ENCODE measurements around the gene KRT31.
"Not testable (repeated sequence)": the region's sequence is repeated elsewhere in the genome, so short reads cannot be mapped to it uniquely, and the experiment has no call there.

The KRT31 gene

GRCh38 chr17:41417127-41417526 lies 19.7 kb upstream of the KRT31 start:
- DNase-seq = no peak

DNA sequence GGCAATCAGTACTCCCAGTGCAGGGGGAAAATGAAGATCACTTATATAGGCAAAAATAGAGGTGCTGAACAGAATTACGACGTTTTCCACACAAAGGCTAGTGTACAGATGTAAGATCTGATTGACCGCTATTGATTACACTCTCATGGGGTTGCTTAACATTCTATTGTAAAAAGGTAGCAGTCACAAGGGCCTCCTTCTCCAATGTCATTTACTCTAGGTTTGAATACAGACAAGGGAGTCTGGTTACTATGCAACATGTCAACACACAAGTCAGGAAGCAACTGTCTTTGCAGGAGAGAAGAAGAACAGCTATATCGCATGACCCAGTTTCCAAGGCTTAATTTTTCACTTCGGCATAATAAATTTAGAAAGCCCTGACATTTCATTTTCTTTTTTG lies 19.1 kb upstream of the KRT31 start:
- DNase-seq = no peak

DNA sequence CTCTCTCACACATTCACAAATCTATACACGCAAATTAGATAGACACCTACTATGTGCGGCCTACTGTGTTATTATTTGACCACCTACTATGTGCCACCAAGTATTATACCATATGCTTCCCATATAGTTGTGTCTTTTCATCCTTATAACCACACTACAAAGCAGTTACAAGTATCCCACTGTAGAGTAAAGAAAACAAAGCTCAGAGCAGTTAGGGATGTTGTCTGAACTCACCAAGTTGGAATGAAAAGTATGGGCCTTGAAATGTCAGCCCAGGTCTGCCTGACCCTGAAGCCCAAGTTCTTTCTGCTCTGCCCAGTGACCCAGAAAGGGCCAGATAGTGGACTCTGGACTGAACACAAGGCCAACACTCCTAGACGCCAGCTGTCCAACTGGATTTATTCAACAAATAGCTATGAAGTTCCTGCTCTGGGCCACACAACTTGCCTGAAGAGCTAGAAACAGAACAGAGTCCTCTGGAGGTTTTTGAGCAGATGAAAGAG lies 18.5 kb upstream of the KRT31 start:
- no peak for DNase-seq

- DNase-seq = no peak
These were observed 18.0 kb upstream of the KRT31 start for GRCh38 chr17:41415411-41415810.

DNA sequence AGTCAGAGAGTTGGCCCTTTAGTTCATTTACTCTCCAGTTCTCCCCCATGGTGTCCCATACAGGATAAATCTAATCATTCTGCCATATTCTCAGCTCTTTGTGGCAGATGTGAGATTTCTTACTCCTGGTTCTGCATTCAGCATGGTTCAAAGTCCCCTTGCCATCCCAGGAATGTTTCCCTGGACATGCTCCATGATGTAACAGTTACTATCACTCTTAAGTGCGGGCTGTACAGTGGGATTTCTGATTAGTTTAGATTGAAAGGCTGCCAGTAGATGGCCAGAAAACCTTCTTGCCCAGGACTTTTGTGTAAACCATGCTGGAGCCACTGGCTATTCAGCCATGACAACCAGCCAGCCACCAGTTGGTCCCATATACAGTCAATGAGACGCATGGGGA lies 16.6 kb upstream of the KRT31 start:
- DNase-seq = no peak

DNA sequence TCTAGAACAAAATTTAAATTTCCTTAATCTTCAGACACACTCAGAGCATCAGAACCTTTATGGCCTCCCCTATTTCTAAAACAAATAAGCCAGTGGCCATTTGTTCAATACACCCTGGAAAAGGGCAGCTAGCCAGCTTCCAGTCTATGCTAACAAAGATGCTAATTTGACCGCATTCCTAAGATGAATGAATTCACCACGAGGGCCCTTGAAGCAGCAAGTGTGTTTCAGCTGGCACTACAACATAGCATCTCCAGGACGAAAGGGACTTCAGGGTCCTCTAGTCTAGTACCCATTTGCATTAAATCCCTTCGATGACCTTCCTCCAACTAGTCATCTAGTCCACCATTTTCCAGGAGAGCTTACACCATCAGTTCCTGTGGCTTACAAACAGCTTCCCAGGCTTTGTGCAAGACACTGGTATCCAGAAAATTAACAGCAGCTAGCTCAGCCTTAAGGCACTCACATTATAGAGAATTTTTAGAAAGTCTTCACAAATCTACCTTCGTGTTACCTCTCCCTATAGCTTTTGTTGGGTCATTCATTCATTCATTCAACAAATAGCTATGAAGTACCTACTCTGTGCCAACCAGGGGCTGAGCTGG lies 16.0 kb upstream of the KRT31 start:
- no peak for DNase-seq

DNA sequence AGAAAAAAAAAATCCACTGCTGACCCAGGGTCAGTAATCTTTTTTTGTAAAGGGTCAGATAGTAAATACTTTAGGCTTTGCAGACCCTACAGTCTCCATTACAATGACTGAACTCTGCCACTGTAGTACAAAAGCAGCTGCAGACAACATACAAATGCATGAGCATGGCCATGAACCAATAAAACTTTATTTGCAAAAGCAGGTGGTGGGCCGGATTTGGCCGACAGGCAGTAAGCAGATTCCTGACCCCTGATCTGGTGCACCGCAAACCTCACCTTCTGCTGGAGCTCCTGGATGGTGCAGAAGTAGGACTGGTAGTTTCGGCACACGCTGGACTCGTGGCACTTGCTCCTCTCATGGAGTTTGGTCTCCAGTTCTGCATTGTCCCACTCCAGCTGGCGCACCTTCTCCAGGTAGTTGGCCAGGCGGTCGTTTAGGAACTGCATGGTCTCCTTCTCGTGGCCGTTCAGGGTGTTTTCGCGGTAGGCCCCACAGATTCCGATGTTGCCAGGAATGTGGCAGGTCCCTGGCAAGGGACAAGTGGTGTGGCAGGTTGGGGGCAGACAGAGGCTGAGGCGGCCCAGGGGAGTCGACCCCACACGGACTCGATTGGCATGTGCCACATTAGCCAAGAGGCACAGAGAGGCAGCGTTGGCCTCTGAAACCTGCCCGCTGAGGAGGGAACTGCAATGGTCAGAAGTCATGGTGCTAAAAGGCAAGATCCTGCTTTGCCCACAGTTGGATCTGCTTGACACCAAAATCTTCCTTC lies 13.8 kb upstream of the KRT31 start:
- DNase-seq = no peak

DNA sequence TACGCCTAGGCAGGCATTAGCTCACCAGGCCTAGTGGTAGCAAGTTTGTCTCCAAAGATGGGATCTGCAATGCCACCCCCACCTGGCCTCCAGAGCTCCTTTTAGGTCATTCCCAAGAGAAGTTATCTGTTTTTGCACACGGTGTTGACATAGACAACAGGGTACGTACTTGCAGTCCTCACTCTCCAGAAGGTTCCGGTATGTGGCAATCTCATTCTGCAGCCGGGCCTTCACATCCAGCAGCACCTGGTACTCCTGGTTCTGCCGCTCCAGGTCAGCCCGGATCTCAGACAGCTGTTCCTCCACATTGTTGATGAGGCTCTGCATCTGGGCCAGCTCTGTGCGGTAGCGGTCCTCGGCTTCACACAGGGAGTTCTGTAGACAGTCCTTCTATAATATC lies 9.8 kb upstream of the KRT31 start:
- no peak for DNase-seq

- no peak for DNase-seq
These were observed 8.8 kb upstream of the KRT31 start for GRCh38 chr17:41406205-41406604.

GRCh38 chr17:41404024-41404671 lies 6.7 kb upstream of the KRT31 start:
- no peak for DNase-seq

DNA sequence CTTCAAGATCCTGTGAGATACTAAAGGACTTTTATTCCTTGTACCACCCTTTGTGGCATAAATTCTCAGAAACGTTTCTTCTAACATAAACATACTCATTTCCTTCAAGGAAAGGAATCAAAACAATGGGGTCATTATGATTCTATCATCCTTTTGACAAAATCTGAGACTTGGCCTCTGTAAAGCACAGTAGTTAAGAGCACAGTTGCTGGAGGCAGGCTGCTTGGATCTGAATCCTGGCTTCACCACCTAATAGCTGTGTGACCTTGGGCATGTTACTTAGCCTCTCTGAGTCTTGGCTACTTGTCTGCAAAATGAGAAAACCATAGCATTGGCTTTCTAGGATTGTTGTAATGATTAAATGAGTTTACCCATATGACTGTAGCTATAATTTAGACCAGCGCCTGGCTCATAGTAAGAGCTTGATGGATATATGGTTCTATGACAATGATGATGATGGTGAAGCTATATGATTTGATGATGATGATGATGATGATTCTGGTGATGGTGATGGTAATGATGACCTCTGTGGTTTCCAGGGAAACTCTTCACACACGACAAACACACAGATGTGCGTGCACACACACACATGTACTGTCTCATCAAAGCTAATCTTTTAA lies 6.1 kb upstream of the KRT31 start:
- no peak for DNase-seq

GRCh38 chr17:41402161-41402560 lies 4.8 kb upstream of the KRT31 start:
- no peak for DNase-seq

- no peak for DNase-seq
These were observed 1.1 kb downstream of the KRT31 start for GRCh38 chr17:41396340-41396739.

GRCh38 chr17:41395611-41396010 lies 1.8 kb downstream of the KRT31 start:
- no peak for DNase-seq

DNA sequence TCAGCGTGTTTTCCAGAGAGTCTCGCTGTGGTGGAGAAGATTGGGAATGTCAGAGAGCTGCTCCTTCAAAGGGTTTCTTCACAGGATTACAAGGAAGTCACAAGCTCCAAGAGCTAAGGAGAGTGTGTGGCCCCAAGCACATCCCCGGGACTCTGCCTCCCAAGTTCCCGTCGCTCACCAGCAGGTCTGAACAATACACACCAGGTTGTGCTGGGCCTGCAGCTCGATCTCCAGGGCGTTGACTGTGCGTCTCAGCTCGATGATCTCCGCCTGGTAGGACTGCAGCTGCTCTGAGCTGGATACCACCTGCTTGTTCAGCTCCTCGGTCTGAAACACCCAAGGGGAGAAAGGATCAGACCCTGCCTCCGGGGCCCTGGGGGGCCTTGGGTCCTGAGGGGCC lies 2.4 kb downstream of the KRT31 start:
- DNase-seq = not testable (repeated sequence)

DNA sequence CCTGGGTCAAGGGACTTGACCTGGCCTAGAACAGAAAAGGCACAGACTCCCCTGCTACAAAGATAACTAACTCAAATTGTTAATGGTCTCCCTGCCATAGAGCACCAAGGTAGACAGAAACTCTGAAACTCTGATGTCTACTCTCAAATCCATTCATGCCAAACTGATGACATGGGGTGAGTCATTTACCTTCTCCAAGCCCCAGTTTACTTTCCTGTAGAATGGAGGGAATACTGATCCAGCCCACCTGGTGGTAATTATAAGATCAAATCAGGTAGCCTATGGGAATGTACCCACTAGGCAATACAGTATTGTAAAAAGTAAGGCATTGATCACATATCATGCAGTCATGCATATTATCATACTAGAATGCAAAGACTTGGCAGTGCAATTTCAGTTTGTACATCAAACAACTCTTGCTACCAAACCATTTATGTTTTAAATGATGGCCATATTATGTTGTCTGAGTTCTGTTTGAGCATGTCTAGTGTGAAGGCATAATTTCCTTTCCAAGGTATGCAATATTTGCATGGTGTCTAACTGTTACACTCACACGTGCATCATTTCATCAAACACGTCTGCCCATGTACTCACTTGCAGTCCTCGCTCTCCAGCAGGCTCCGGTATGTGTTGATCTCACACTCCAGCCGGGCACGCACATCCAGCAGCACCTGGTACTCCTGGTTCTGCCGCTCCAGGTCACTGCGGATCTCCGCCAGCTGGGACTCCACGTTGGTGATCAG lies 3.0 kb downstream of the KRT31 start:
- no peak for DNase-seq

- DNase-seq = no peak
These were observed 3.6 kb downstream of the KRT31 start for GRCh38 chr17:41393826-41394225.

- DNase-seq = no peak
These were observed 4.1 kb downstream of the KRT31 start for GRCh38 chr17:41393294-41393693.

GRCh38 chr17:41392278-41392677 lies 5.1 kb downstream of the KRT31 start:
- no peak for DNase-seq

GRCh38 chr17:41391535-41391934 lies 5.9 kb downstream of the KRT31 start:
- DNase-seq = no peak

GRCh38 chr17:41390411-41390938 lies 6.9 kb downstream of the KRT31 start:
- DNase-seq = no peak

DNA sequence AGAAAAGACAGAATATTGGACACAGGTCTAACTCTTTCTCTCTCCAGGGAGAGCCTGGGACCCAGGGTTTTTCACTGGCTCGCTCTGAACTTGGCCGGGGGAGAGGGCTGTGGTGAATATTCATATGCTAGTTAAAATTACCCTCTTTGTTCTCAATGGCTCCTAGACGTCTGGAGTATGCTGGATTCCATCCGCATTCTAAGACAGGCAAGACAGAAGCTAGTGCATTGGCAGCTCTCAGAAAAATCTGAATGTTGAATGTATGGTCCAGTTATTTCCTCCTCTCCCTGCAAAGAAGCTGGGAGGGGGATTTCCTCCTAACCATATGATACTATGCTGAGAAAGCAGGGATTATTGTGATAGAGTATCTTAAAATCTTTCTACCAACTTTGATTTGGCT lies 9.7 kb downstream of the KRT31 start:
- no peak for DNase-seq

- DNase-seq = no peak
These were observed 11.2 kb downstream of the KRT31 start for GRCh38 chr17:41386227-41386626.
